ENCODE measurements around the gene GNB2. TPM values are rescaled to one million over a fixed set of nuclear protein-coding genes. Genes with fewer than 3 reads are reported as not detected.

GNB2 gene
- total and polyA plus RNA-seq, 2 of the 13 experiments (the other 11 are each of a cell fraction or from before 2014, with no cell fraction given), result 48.3 to 67.1 TPM

DNA sequence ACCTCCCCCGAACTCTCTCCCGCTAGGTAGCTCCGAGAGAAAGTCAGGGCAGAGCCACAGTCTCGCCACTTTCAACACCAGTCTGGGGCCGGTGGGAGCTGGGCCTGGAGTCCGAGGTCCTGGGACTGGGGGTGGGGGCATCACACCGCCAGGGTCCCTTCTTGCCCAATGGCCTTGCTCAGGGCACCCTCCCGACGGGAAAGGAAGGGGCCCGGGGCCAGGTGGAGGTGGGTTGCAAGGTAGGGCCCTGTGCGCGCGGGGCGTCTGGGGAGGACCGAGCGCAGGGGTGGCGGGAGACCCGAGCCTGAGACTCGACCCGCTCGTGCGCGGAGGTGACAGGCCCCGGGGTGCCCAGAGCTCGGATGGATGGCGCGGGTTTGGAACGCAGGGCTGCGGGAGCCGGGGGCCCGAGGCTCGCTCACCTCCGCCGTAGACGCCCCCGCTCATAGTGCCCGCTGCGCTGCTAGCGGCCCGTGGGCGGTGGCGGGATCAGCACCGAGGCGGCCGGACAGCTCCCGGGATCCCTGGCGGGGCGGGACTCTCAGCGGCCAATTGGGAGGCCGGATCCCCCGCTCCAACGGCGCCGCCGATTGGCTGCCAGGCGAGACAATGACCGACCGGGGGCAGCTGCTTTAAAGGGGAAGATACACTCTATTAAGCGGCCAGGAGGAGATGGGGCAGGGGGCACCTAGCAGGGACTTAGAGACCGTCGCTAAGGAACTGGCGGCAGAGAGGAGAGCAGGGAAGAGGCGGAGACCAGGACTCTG, 17.4 kb upstream of the GNB2 start, which contains the start of gene ACTL6B (continued):
- peak; percentile 49; the same call in 1 of the 2 replicates for TF ChIP-seq ZSCAN25 (CRISPR knock-in tag; IDR thresholded peaks at IDR 0.05)
- TF ChIP-seq ZNF335 (CRISPR knock-in tag; IDR thresholded peaks at IDR 0.05), result no peak; the same call in 1 of the 2 replicates
- TF ChIP-seq SMAD3 (CRISPR knock-in tag; IDR thresholded peaks at IDR 0.05), result peak; percentile 66; the same call in 1 of the 2 replicates
- no peak for TF ChIP-seq JUN (CRISPR knock-in tag; IDR thresholded peaks at IDR 0.05)
- TF ChIP-seq CC2D1A (CRISPR knock-in tag; IDR thresholded peaks at IDR 0.05), result no peak
- TF ChIP-seq ZNF12 (CRISPR knock-in tag; IDR thresholded peaks at IDR 0.05), result peak; percentile 71; the same call in 1 of the 2 replicates
- TF ChIP-seq, protein P1, sequence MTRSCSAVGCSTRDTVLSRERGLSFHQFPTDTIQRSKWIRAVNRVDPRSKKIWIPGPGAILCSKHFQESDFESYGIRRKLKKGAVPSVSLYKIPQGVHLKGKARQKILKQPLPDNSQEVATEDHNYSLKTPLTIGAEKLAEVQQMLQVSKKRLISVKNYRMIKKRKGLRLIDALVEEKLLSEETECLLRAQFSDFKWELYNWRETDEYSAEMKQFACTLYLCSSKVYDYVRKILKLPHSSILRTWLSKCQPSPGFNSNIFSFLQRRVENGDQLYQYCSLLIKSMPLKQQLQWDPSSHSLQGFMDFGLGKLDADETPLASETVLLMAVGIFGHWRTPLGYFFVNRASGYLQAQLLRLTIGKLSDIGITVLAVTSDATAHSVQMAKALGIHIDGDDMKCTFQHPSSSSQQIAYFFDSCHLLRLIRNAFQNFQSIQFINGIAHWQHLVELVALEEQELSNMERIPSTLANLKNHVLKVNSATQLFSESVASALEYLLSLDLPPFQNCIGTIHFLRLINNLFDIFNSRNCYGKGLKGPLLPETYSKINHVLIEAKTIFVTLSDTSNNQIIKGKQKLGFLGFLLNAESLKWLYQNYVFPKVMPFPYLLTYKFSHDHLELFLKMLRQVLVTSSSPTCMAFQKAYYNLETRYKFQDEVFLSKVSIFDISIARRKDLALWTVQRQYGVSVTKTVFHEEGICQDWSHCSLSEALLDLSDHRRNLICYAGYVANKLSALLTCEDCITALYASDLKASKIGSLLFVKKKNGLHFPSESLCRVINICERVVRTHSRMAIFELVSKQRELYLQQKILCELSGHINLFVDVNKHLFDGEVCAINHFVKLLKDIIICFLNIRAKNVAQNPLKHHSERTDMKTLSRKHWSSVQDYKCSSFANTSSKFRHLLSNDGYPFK (CRISPR knock-in tag; IDR thresholded peaks at IDR 0.05; ENCODE audit: borderline replicate concordance), result no peak; the same call in 1 of the 2 replicates
- no peak for TF ChIP-seq MED8 (CRISPR knock-in tag; IDR thresholded peaks at IDR 0.05; ENCODE audit: insufficient replicate concordance)
- TF ChIP-seq ZNF598 (CRISPR knock-in tag; IDR thresholded peaks at IDR 0.05; ENCODE audit: borderline replicate concordance), result 0 out of 2 replicates have a peak, but pooled peaks have one; percentile 41
- peak; percentile 44; the same call in 1 of the 2 replicates for TF ChIP-seq ZNF44 (CRISPR knock-in tag; IDR thresholded peaks at IDR 0.05)
- TF ChIP-seq, protein P2, sequence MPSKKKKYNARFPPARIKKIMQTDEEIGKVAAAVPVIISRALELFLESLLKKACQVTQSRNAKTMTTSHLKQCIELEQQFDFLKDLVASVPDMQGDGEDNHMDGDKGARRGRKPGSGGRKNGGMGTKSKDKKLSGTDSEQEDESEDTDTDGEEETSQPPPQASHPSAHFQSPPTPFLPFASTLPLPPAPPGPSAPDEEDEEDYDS (CRISPR knock-in tag; IDR thresholded peaks at IDR 0.05), result 0 out of 2 replicates have a peak, but pooled peaks have one; percentile 26
- TF ChIP-seq RXRA (CRISPR knock-in tag; IDR thresholded peaks at IDR 0.05), result peak; percentile 34; the same call in 1 of the 2 replicates
- no peak for TF ChIP-seq ZNF549 (CRISPR knock-in tag; IDR thresholded peaks at IDR 0.05)
- peak; percentile 84 for TF ChIP-seq IKZF4 (CRISPR knock-in tag; IDR thresholded peaks at IDR 0.05; ENCODE audit: borderline replicate concordance, low read depth, not compliant biosample characterization)
- TF ChIP-seq KDM2A (CRISPR knock-in tag; IDR thresholded peaks at IDR 0.05; ENCODE audit: borderline replicate concordance, low read depth), result peak; percentile 77
- peak; percentile 84; the same call in 1 of the 2 replicates for TF ChIP-seq ZNF558 (CRISPR knock-in tag; IDR thresholded peaks at IDR 0.05; ENCODE audit: borderline replicate concordance)
- peak; percentile 91 for TF ChIP-seq ZNF441 (CRISPR knock-in tag; IDR thresholded peaks at IDR 0.05; ENCODE audit: borderline replicate concordance)
- 0 out of 2 replicates have a peak, but pooled peaks have one; percentile 28 for TF ChIP-seq ARID2 (CRISPR knock-in tag; IDR thresholded peaks at IDR 0.05; ENCODE audit: borderline replicate concordance)
- no peak for TF ChIP-seq KLF9 (CRISPR knock-in tag; IDR thresholded peaks at IDR 0.05; ENCODE audit: low read depth)
- TF ChIP-seq ZNF841 (CRISPR knock-in tag; IDR thresholded peaks at IDR 0.05; ENCODE audit: borderline replicate concordance), result no peak
- TF ChIP-seq ZNF850 (CRISPR knock-in tag; conservative IDR thresholded peaks at IDR 0.05), result no peak
- TF ChIP-seq ZNF563 (CRISPR knock-in tag; IDR thresholded peaks at IDR 0.05), result peak; percentile 98
- TF ChIP-seq GMEB1 (CRISPR knock-in tag; IDR thresholded peaks at IDR 0.05; ENCODE audit: borderline replicate concordance), result peak; percentile 17; the same call in 1 of the 2 replicates
- peak; percentile 89 for TF ChIP-seq KLF15 (CRISPR knock-in tag; IDR thresholded peaks at IDR 0.05; ENCODE audit: borderline replicate concordance)
- TF ChIP-seq NAIF1 (CRISPR knock-in tag; IDR thresholded peaks at IDR 0.05; ENCODE audit: borderline replicate concordance), result peak; percentile 79; the same call in 1 of the 2 replicates
